SKM-1 treated with dmso at 0.1 percent for 144 hours (cell line): Measurements from ENCODE around the gene ARHGEF33.

Experiments used
- DNase-seq: peaks from one replicate; lab custom pipeline; 2025; ENCODE audit not compliant: unreplicated experiment; lab: John Stamatoyannopoulos, UW

Gene ARHGEF33

GRCh38 chr2:38951766-38952165 lies 62.1 kb downstream of the ARHGEF33 start:
- DNase-seq = no peak

- no peak for DNase-seq
Observed at GRCh38 chr2:38957972-38958371, 68.3 kb downstream of the ARHGEF33 start.

- no peak for DNase-seq
Observed at GRCh38 chr2:38959466-38959865, 69.8 kb downstream of the ARHGEF33 start.

GRCh38 chr2:38959938-38960608 lies 70.4 kb downstream of the ARHGEF33 start:
- no peak for DNase-seq

GRCh38 chr2:38960609-38961320 lies 71.1 kb downstream of the ARHGEF33 start:
- DNase-seq = no peak

- no peak for DNase-seq
Observed at GRCh38 chr2:38966006-38966405, 76.3 kb downstream of the ARHGEF33 start.

GRCh38 chr2:38966678-38967077 lies 77.0 kb downstream of the ARHGEF33 start:
- no peak for DNase-seq

GRCh38 chr2:38968021-38968420 lies 78.3 kb downstream of the ARHGEF33 start:
- DNase-seq = no peak

- DNase-seq = no peak
Observed at GRCh38 chr2:38971377-38971776, 81.7 kb downstream of the ARHGEF33 start.

- no peak for DNase-seq
Observed at GRCh38 chr2:38973266-38973665, 83.6 kb downstream of the ARHGEF33 start.

- no peak for DNase-seq
Observed at GRCh38 chr2:38975042-38975441, 85.4 kb downstream of the ARHGEF33 start.

GRCh38 chr2:38977047-38977446 lies 87.4 kb downstream of the ARHGEF33 start:
- no peak for DNase-seq

- peak; percentile 72 for DNase-seq
Observed at GRCh38 chr2:38978296-38978903, 88.7 kb downstream of the ARHGEF33 start.

GRCh38 chr2:38978908-38979307 lies 89.2 kb downstream of the ARHGEF33 start:
- DNase-seq = no peak

- DNase-seq = no peak
Observed at GRCh38 chr2:38981003-38981669, 91.5 kb downstream of the ARHGEF33 start.

GRCh38 chr2:38981670-38982357 lies 92.1 kb downstream of the ARHGEF33 start:
- DNase-seq = no peak

- no peak for DNase-seq
Observed at GRCh38 chr2:38982498-38982897, 92.8 kb downstream of the ARHGEF33 start.

- no peak for DNase-seq
Observed at GRCh38 chr2:38988716-38989115, 99.0 kb downstream of the ARHGEF33 start.

- no peak for DNase-seq
Observed at GRCh38 chr2:38991899-38992298, 102.2 kb downstream of the ARHGEF33 start.

GRCh38 chr2:38997781-38998180 lies 108.1 kb downstream of the ARHGEF33 start:
- DNase-seq = no peak

GRCh38 chr2:39000552-39000951 lies 110.9 kb downstream of the ARHGEF33 start:
- DNase-seq = no peak
